ENCODE data around the gene CEP19. TPM values are rescaled to one million over a fixed set of nuclear protein-coding genes. Genes with fewer than 3 reads are reported as not detected.

Gene CEP19
- total RNA-seq, 1 donor from 2014 or later = 7.2 TPM

DNA sequence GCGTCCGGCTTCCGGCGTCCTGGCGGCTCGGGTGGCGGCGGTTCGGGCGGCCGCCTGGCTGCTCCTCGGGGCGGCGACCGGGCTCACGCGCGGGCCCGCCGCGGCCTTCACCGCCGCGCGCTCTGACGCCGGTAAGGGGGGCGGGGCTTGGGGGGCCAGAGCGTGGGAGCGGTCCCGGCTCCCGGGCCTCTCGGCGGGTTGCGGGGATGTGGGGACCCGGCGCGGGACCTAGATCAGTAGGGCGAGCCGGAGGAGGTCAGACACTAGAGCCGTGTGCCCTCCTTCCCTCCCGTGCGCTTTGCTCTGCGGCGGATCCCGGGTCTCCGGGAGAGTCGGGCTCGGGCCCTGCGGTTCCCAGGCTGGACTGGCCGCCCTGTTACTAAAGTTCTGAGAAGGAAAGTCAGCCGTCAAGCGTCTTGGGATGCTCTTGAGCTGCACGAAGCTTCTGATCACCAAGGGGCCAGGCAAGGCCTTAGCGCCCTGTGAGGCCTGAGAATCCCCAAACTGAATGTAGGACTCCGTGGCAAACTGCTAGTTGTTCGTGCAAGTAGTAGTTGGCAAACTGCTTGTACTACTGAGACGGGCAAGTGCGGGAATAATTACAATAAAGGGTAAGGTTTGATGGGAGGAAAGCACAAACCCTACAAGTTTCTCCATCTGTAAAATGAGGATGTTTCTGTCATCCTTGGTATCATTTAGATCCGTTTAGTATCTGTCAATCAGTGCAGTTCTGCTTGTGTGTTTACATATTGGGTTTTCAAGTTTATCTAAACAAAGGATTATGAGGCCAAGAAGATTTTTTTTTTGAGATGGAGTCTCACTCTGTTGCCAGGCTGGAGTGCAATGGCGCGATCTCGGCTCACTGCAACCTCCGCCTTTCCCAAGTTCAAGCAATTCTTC lies 714 bp upstream of the CEP19 start:
- peak; percentile 75 for DNase-seq (ENCODE audit: low read depth)

- DNase-seq (ENCODE audit: low read depth) = no peak
These were observed 3.6 kb downstream of the CEP19 start for GRCh38 chr3:196708467-196708866.

DNA sequence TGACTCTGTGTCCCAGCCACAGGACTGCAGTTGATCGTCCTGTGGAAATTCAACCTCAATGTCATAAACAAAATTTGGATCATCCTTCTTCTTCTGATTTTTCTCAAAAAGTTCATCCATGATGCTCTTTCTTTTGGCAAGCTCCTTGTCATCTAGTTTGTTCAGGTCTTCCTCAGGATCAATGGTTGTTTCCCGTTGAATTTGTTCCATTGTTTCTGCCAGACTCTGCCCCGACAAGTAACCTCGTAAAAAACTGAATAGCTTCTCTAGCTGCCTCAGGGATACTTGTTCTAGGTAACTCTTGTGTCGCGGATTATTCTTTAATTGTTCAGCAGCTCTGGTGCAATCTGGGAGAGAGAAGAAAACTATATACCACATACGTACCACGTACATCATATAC lies 4.5 kb downstream of the CEP19 start:
- no peak for DNase-seq (ENCODE audit: low read depth)

DNA sequence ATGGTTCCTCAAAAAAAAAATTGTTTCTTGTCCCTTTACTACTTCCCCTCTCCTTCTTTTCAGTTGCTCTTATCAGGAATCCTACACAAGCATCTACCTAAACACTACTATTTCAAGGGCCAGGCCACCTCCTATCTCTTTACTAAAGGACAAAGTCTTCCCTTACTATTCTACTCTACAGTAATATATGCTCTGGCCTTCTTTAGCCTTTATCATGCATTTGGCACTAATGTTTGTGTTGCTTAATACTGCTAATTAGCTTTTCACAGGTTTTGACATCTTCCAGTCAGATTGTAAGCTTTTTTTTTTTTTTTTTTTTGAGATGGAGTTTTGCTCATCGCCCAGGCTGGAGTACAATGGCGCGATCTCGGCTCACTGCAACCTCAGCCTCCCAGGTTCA lies 5.3 kb downstream of the CEP19 start:
- no peak for DNase-seq (ENCODE audit: low read depth)

- DNase-seq (ENCODE audit: low read depth) = no peak
These were observed 5.7 kb downstream of the CEP19 start for GRCh38 chr3:196706327-196706726.

GRCh38 chr3:196700801-196701200 lies 11.2 kb downstream of the CEP19 start:
- no peak for DNase-seq (ENCODE audit: low read depth)

GRCh38 chr3:196699749-196700148 lies 12.3 kb downstream of the CEP19 start:
- DNase-seq (ENCODE audit: low read depth) = no peak

GRCh38 chr3:196697270-196697669 lies 14.8 kb downstream of the CEP19 start:
- no peak for DNase-seq (ENCODE audit: low read depth)

GRCh38 chr3:196695849-196696226 lies 16.2 kb downstream of the CEP19 start:
- DNase-seq (ENCODE audit: low read depth) = no peak

DNA sequence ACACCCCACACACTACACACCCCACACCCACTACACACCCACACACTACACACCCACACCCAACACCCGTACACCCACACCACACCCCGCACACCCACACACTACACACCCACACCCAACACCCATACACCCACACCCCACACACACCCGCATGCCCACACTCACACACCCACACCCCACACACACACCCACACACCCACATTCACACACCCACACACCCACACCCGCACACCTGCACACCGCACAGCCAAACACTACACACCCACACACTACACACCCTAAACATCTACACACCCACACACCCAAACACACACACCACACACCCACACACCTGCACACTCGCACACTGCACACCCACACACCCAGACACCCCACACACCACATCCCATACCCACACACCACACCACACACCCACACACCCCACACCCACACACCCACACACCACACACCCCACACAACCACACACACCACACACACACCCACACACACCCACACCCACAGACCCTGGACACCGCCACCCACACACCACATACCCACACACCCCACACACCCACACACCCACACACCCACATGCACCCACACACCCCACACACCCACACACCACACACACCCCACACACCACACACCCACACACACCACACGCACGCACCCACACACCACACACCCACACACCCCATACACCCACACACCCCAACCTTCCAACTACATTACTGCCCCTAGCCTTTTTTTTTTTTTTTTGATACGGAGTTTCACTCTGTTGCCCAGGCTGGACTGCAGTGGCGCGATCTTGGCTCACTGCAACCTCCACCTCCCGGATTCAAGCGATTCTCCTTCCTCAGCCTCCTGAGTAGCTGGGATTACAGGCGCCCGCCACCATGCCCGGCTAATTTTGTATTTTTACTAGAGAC lies 16.9 kb downstream of the CEP19 start:
- DNase-seq (ENCODE audit: low read depth) = no peak

DNA sequence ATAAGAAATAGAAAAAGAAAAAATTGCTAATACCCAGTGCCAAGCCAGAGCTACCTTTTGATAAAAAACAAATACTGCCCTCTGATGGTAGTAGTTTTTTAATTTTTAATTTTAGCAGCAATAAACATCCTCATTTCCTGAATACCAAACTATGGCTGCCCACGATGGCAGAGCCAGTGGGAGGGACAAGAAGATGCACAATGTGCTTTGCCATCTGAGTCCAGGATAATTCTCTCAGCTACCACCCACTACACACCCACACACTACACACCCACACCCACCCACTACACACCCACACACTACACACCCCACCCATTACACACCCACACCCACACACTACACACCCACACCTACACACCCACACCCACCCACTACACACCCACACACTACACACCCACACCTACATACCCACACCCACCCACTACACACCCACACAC lies 17.8 kb downstream of the CEP19 start:
- DNase-seq (ENCODE audit: low read depth) = peak; percentile 30

GRCh38 chr3:196691386-196691785 lies 20.7 kb downstream of the CEP19 start:
- DNase-seq (ENCODE audit: low read depth) = no peak

DNA sequence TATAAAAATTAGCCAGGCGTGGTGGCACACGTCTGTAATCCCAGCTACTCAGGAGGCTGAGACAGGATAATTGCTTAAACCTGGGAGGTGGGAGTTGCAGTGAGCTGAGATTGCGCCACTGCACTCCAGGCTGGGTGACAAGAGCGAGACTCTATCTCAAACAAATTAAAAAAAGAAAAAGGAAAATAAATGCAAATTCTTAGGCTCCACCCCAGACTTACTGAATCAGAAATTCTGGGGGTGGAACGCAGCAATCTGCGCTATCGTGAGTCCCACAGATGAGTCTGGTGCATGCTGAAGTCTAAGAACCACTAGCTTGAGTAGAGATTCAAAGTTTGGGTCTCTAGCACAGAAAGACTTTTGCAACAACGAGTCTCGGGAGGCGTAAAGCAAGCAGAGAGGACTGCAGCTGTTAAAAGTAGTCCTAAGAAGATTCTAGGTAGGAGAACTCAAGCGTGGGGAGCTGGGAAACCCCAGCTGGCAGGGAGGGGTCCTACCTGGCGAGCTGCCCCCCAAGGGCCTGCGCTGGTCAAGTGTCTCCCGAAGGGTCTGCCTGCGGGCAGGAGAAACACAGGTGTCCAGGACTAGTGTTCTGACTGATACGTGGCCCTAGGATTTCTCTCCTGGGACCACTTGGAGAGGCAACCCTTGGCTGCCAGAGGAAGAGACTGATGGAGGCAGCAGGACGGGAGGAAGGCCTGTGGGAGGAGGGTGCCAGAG lies 21.9 kb downstream of the CEP19 start:
- DNase-seq (ENCODE audit: low read depth) = no peak

GRCh38 chr3:196688349-196688748 lies 23.7 kb downstream of the CEP19 start:
- peak; percentile 29 for DNase-seq (ENCODE audit: low read depth)

- DNase-seq (ENCODE audit: low read depth) = no peak
These were observed 25.6 kb downstream of the CEP19 start for GRCh38 chr3:196686436-196686835.

DNA sequence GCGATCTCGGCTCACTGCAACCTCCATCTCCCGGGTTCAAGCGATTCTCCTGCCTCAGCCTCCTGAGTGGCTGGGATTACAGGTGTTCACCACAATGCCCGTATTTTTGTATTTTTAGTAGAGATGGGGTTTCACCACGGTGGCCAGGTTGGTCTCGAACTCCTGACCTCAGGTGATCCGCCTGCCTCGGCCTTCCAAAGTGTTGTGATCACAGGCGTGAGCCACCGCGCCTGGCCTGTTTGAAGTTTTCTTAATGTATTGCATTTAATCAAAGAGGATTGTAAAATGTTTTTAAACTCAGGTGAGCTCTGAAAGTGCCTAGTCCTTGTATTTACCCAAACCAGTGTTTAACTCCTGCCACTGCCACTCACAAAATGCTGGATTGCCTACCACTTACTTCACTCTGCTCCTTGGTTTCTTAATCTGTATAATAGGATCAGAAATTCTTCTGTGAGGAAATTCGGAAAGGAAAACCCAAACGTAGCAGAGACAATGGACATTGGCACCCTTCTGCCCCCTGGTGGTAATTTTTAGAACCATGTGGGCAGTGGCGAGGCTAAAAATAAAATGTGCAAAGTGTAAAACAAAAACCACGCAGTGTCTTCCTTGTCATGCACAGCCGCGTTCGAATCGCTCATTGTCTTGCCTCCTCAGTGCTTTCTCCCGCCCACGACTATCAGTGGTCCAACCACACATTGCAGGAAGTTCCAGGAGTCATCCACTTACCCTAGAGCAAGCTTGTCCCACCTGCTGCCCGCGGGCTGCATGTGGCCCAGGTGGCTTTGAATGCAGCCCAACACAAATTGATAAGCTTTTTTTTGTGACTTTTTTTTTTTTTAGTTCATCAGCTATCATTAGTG lies 27.3 kb downstream of the CEP19 start:
- DNase-seq (ENCODE audit: low read depth) = peak; percentile 82

DNA sequence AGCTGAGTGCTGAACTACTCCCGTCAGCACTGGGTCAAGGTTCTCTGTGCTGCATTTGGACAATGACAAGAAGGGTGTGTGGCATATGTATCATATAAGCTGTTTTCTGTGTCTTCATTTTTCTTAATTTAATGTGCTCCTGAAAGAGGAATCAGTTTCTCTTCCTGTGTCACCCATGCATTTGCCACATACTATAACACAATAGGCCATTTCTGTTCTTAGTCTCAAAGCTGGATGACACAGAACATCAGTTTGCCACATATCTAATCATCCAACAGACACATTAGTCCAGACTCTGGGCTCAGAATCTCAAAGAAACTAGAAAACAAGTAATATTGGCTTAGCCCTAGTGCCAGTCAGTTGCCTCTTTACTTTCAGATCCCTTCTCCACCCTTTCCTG lies 34.1 kb downstream of the CEP19 start:
- DNase-seq (ENCODE audit: low read depth) = no peak

- DNase-seq (ENCODE audit: low read depth) = no peak
These were observed 34.7 kb downstream of the CEP19 start for GRCh38 chr3:196677353-196677752.

- no peak for DNase-seq (ENCODE audit: low read depth)
These were observed 38.4 kb downstream of the CEP19 start for GRCh38 chr3:196673632-196674031.

- DNase-seq (ENCODE audit: low read depth) = no peak
These were observed 41.7 kb downstream of the CEP19 start for GRCh38 chr3:196670339-196670738.
